HG03066 (cell line): ENCODE data around the gene CYP2F1.
"Not testable (repeated sequence)": the region's sequence is repeated elsewhere in the genome, so short reads cannot be mapped to it uniquely, and the experiment has no call there.

Experiments used
- ATAC-seq: cut with Tn5 transposase; IDR thresholded peaks from one replicate; pipeline ENCODE4 v1.9.1; 2021; ENCODE audit warnings: low read depth; ENCODE audit not compliant: unreplicated experiment

CYP2F1 gene

GRCh38 chr19:41114132-41114531, at the start of gene CYP2F1:
Gene CYP2F1 (plus strand): TSS chr19:41114432. CDS start chr19:41116189, 1,757 bp downstream.
- no peak for ATAC-seq

GRCh38 chr19:41064974-41065569, 49.2 kb upstream of the CYP2F1 start:
- ATAC-seq = no peak

- ATAC-seq = no peak
Observed at GRCh38 chr19:41076286-41076685, 37.9 kb upstream of the CYP2F1 start.

GRCh38 chr19:41083516-41083915, 30.7 kb upstream of the CYP2F1 start:
- ATAC-seq = no peak

- no peak for ATAC-seq
Observed at GRCh38 chr19:41085748-41086415, 28.4 kb upstream of the CYP2F1 start.

- ATAC-seq = no peak
Observed at GRCh38 chr19:41088151-41088550, 26.1 kb upstream of the CYP2F1 start, which contains the start of gene CYP2A13. Gene CYP2A13 (plus strand): TSS chr19:41088451. CDS start chr19:41088472, 21 bp downstream.

GRCh38 chr19:41089959-41090358, 24.3 kb upstream of the CYP2F1 start:
- no peak for ATAC-seq

GRCh38 chr19:41095703-41096102, 18.5 kb upstream of the CYP2F1 start:
- no peak for ATAC-seq

- no peak for ATAC-seq
Observed at GRCh38 chr19:41096353-41096752, 17.9 kb upstream of the CYP2F1 start.

- ATAC-seq = no peak
Observed at GRCh38 chr19:41097302-41097701, 16.9 kb upstream of the CYP2F1 start.

GRCh38 chr19:41098762-41099161, 15.5 kb upstream of the CYP2F1 start:
- no peak for ATAC-seq

- not testable (repeated sequence) for ATAC-seq
Observed at GRCh38 chr19:41102210-41102609, 12.0 kb upstream of the CYP2F1 start.

- no peak for ATAC-seq
Observed at GRCh38 chr19:41106177-41106576, 8.1 kb upstream of the CYP2F1 start.

GRCh38 chr19:41111296-41111695, 2.9 kb upstream of the CYP2F1 start:
- ATAC-seq = no peak

- ATAC-seq = no peak
Observed at GRCh38 chr19:41111750-41112295, 2.4 kb upstream of the CYP2F1 start.

- no peak for ATAC-seq
Observed at GRCh38 chr19:41112728-41113290, 1.4 kb upstream of the CYP2F1 start.

GRCh38 chr19:41116261-41116660, 2.0 kb downstream of the CYP2F1 start:
- ATAC-seq = no peak

- not testable (repeated sequence) for ATAC-seq
Observed at GRCh38 chr19:41120929-41121911, 7.0 kb downstream of the CYP2F1 start.

GRCh38 chr19:41122846-41123245, 8.6 kb downstream of the CYP2F1 start:
- ATAC-seq = not testable (repeated sequence)

GRCh38 chr19:41123716-41124294, 9.6 kb downstream of the CYP2F1 start:
- ATAC-seq = no peak
